GM08714 (cell line): ENCODE measurements around the gene USP51.
"Not testable (repeated sequence)": the region's sequence is repeated elsewhere in the genome, so short reads cannot be mapped to it uniquely, and the experiment has no call there.

Source experiments
- H3K4me3 ChIP-seq: fragments of 200-500 bp; sonication (Bioruptor generic); 2 replicates; pipeline ENCODE4 v1.5.1; 2014; ENCODE audit warnings: mild to moderate bottlenecking, low read length, inconsistent platforms
- ZNF274 ChIP-seq: IDR thresholded peaks from 2 replicates; pipeline ENCODE4 v1.6.1; 2012; ENCODE audit warnings: mild to moderate bottlenecking, low read depth, low read length

The USP51 gene

GRCh38 chrX:55450259-55450658, 39.4 kb downstream of the USP51 start:
- no peak overlapping the region for H3K4me3 ChIP-seq
- TF ChIP-seq ZNF274: no peak

GRCh38 chrX:55443468-55443867, 46.2 kb downstream of the USP51 start:
- H3K4me3 ChIP-seq: not testable (repeated sequence)
